HCT116 (cell line): Measurements from ENCODE around the gene TMEM123.

ENCODE experiments used
- POLR2AphosphoS5 ChIP-seq: IDR thresholded peaks from 2 replicates; pipeline ENCODE4 v1.6.1; 2011; ENCODE audit warnings: mild to moderate bottlenecking, low read depth, low read length, moderate library complexity
- RAD21 ChIP-seq: IDR thresholded peaks from 2 replicates; pipeline ENCODE4 v1.6.1; 2012; ENCODE audit warnings: low read depth, mild to moderate bottlenecking
- SP1 ChIP-seq: IDR thresholded peaks from 2 replicates; pipeline ENCODE4 v1.6.1; 2012; ENCODE audit warnings: low read depth
- TCF7L2 ChIP-seq: IDR thresholded peaks from 2 replicates; pipeline ENCODE4 v1.7.0; 2011; ENCODE audit warnings: borderline replicate concordance, inconsistent platforms; ENCODE audit not compliant: insufficient read depth, insufficient read length; ENCODE audit errors: extremely low read depth
- YY1 ChIP-seq: IDR thresholded peaks from 2 replicates; pipeline ENCODE4 v1.6.1; 2011; ENCODE audit warnings: low read length, low read depth, moderate library complexity, mild to moderate bottlenecking; ENCODE audit not compliant: insufficient replicate concordance; ENCODE audit errors: extremely low read depth
- TF ChIP-seq, protein P1 (sequence below), 3 experiments: fragments of 200-600 bp in 1 of 3; sonication (generic) in 1 of 3; IDR thresholded peaks in 2 of 3; conservative IDR thresholded peaks in 1 of 3; 2 replicates each; pipeline ENCODE4 v1.5.1; 2012 to 2017; ENCODE audit warnings: low read depth in 2 of 3, low read length in 2 of 3, antibody characterized with exemption in 1 of 3, borderline replicate concordance in 1 of 3, control low read depth in 1 of 3, mild to moderate bottlenecking in 1 of 3, mixed read lengths in 1 of 3, mixed run types in 1 of 3, moderate library complexity in 1 of 3; ENCODE audit not compliant: insufficient read depth in 1 of 3
- TF ChIP-seq, protein P2 (sequence below): IDR thresholded peaks from 2 replicates; pipeline ENCODE4 v1.6.1; 2012
- TF ChIP-seq, protein P3 (sequence below): IDR thresholded peaks from 2 replicates; pipeline ENCODE4 v1.6.1; 2012; ENCODE audit warnings: low read depth

DNA sequence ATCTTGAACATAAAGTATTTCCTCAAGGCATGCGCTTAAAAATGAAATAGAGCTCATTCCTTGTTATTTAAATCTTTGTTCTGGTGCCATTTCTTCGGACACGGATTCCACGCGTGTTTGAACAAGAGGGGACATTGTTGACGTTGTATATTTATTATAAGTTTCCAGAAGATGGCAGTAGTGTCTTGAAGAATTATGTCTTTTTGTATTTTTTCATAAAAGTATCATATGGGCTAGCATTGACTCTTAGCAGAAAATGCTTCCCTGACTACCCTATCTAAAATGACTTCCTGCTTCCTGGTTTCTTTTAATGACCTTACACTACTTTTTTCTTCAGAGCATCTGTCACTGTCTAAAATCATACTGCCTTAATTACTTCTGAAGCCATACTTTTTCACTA lies 85.2 kb downstream of the TMEM123 start:
- TF ChIP-seq, protein P1, sequence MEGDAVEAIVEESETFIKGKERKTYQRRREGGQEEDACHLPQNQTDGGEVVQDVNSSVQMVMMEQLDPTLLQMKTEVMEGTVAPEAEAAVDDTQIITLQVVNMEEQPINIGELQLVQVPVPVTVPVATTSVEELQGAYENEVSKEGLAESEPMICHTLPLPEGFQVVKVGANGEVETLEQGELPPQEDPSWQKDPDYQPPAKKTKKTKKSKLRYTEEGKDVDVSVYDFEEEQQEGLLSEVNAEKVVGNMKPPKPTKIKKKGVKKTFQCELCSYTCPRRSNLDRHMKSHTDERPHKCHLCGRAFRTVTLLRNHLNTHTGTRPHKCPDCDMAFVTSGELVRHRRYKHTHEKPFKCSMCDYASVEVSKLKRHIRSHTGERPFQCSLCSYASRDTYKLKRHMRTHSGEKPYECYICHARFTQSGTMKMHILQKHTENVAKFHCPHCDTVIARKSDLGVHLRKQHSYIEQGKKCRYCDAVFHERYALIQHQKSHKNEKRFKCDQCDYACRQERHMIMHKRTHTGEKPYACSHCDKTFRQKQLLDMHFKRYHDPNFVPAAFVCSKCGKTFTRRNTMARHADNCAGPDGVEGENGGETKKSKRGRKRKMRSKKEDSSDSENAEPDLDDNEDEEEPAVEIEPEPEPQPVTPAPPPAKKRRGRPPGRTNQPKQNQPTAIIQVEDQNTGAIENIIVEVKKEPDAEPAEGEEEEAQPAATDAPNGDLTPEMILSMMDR (IDR thresholded peaks at IDR 0.05 in 2 of 3, conservative IDR thresholded peaks at IDR 0.05 in 1 of 3; ENCODE audit: borderline replicate concordance in 1 of 3, insufficient read depth in 1 of 3, low read depth in 2 of 3, low read length in 2 of 3), result peak in 2 of 3 experiments; percentile 31 to 44; a peak in 3 of 6 replicates
- TF ChIP-seq TCF7L2 (no peak), SP1 (no peak), YY1 (no peak), POLR2AphosphoS5 (no peak), RAD21 (peak; percentile 48; the same call in 1 of the 2 replicates)
- TF ChIP-seq, protein P2, sequence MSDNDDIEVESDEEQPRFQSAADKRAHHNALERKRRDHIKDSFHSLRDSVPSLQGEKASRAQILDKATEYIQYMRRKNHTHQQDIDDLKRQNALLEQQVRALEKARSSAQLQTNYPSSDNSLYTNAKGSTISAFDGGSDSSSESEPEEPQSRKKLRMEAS, result no peak
- TF ChIP-seq, protein P3, sequence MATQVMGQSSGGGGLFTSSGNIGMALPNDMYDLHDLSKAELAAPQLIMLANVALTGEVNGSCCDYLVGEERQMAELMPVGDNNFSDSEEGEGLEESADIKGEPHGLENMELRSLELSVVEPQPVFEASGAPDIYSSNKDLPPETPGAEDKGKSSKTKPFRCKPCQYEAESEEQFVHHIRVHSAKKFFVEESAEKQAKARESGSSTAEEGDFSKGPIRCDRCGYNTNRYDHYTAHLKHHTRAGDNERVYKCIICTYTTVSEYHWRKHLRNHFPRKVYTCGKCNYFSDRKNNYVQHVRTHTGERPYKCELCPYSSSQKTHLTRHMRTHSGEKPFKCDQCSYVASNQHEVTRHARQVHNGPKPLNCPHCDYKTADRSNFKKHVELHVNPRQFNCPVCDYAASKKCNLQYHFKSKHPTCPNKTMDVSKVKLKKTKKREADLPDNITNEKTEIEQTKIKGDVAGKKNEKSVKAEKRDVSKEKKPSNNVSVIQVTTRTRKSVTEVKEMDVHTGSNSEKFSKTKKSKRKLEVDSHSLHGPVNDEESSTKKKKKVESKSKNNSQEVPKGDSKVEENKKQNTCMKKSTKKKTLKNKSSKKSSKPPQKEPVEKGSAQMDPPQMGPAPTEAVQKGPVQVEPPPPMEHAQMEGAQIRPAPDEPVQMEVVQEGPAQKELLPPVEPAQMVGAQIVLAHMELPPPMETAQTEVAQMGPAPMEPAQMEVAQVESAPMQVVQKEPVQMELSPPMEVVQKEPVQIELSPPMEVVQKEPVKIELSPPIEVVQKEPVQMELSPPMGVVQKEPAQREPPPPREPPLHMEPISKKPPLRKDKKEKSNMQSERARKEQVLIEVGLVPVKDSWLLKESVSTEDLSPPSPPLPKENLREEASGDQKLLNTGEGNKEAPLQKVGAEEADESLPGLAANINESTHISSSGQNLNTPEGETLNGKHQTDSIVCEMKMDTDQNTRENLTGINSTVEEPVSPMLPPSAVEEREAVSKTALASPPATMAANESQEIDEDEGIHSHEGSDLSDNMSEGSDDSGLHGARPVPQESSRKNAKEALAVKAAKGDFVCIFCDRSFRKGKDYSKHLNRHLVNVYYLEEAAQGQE, result no peak
